Right hindlimb (tissue), 1 donor: ENCODE data around the gene DEK.
"Not testable (repeated sequence)": the region's sequence is repeated elsewhere in the genome, so short reads cannot be mapped to it uniquely, and the experiment has no call there.

ENCODE experiments used
- DNase-seq: peaks from one replicate; pipeline ENCODE4 v3.0.0-alpha.2; 2018

The DEK gene

GRCh38 chr6:18192026-18192425 lies 72.3 kb downstream of the DEK start:
- DNase-seq, result no peak

DNA sequence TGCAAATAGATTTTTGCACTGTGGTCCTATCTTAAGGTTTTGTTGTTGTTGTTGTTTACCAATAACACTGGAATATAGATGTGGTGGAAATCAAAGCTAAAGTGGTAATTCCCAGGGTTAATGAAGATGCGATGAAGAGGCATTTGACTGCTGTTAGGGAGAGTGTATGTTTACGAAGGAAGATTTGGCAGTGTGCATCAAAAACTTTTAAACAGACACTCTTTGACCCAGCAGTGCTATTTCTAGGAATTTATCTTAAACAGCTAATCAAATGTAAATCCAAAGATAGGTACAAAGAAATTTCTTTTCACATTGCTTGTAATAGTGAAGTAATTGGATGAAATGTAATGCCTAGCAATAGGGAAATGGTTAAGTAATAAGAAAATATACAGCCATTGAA lies 75.1 kb downstream of the DEK start:
- DNase-seq, result no peak

DNA sequence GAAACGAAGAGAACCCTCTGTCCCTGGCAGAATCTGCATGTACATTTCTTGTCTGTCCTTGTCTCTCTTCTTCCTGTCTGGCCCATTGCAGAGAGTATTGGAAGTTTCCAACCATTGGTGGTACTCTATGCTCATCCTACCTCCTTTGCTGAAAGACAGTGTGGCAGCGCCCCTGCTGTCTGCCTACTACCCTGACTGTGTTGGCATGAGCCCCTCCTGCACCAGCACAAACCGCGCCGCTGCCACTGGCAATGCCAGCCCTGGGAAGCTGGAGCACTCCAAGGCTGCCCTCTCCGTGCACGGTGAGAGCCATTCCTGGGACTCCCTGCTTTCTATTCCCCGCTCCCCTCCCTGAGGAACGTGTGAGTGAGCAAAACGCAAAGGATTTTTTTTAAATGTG lies 76.6 kb downstream of the DEK start:
- DNase-seq, result no peak

GRCh38 chr6:18186540-18187250 lies 77.6 kb downstream of the DEK start:
- no peak for DNase-seq

DNA sequence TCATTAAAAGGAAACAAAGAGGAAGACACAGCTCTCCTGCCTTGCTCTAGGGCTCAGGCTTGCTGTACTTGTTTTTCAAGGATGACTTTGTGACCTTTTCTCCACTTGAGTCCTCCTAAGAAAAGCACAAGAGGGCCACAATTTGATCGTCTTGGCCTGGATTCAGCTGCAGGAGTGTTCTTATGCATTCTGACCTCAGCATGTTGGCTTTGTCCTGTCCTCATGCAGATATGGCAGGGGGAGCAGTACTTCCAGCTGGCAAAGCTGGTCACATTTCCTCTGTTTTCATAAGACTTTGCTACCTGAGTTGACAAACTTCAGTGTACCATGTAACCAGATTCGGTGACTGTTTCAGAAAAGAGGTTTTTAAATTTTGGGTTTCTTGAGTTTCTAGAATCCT lies 78.3 kb downstream of the DEK start:
- DNase-seq, result no peak

GRCh38 chr6:18185624-18186023 lies 78.7 kb downstream of the DEK start:
- DNase-seq, result no peak

DNA sequence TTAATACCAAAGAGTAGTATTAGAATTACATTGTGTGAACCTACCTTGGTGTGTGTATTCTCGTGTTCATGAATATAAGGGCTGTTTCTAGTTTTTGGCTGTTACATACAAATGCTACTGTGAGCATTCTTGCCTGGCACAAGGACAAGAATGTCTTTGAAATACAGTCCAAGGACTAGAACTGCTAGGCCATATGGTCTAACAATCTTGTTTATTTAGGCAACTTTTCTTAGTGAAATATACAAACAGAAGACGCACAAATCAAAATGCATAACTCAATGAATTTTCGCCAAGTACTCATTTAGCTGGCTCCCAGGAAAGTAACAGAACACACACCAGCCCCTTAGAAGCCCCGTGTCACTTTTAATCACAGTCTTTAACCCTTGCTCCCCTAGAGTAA lies 80.6 kb downstream of the DEK start:
- no peak for DNase-seq

GRCh38 chr6:18182568-18182967 lies 81.8 kb downstream of the DEK start:
- no peak for DNase-seq

DNA sequence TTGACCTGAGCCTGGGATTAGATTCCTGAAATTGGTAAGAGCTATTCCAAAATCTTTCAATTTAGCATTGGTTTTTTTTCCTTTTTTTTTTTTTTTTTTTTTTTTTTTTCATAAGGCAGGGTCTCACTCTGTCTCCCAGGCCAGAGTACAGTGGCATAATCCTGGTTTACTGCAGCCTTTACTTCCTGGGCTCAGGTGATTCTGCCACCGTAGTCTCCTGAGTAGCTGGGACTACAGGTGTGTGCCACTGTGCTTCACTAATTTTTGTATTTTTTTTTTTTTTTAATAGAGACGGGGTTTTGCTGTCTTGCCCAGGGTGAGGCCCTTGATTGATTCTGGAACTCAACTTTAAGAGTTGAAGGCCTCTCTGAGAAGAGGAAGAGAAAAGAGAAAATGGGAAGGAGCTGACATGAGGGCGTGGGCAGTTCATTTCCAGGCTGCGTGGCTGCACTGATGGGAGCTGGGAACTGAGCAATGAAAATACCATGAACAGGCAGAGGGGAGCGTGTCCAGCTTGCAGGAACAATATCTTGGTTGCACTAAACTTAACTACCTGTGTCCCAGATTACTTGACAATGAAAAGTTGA lies 84.5 kb downstream of the DEK start:
- no peak for DNase-seq

DNA sequence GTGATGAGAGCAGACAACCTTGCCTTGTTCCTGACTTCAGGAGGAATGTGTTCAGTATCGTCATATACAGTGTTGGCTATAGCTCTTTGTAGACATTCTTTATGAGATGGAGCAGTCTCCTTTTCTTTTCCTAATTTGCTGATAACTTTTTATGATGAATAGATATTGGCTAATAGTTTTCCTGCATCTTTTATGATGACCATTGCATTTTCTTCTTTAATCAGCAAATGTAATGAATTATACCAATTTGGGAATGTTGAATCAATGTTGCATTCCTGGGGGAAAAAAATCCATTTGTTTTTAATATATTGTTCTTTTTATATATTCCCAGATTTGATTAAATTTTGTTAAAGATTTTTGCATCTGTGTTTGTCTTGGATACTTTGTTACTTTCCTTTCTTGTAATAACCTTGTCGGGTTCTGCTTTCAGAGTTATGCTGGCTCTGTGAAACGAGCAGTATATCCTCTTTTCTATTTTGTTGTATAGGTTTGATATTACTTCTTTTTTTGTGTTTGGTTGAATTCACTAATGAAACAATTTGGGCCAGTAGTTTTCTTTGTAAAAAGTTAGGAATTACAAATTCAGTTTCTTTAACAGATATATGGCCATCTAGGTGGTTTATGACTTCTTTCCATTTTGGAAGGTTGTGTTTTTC lies 85.2 kb downstream of the DEK start:
- DNase-seq, result no peak

- no peak for DNase-seq
These were observed 86.9 kb downstream of the DEK start for GRCh38 chr6:18177286-18177965.

DNA sequence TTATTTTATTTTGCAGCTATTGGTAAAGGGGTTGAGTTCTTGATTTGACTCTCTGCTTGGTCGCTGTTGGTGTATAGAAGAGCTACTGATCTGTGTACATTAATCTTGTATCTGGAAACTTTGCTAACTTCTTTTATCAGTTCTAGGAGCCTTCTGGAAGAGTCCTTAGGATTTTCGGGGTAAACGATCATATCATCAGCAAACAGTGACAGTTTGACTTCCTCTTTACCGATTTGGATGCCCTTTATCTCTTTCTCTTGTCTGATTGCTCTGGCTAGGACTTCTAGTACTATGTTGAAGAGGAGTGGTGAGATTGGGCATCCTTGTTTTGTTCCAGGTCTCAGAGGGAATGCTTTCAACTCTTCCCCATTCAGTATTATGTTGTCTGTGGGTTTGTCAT lies 88.1 kb downstream of the DEK start:
- not testable (repeated sequence) for DNase-seq
